ENCODE measurements around the gene ATP6V1C2.
A peak's percentile ranks its signal among the peaks of the same experiment; 100 is the strongest.

ATP6V1C2 gene

DNA sequence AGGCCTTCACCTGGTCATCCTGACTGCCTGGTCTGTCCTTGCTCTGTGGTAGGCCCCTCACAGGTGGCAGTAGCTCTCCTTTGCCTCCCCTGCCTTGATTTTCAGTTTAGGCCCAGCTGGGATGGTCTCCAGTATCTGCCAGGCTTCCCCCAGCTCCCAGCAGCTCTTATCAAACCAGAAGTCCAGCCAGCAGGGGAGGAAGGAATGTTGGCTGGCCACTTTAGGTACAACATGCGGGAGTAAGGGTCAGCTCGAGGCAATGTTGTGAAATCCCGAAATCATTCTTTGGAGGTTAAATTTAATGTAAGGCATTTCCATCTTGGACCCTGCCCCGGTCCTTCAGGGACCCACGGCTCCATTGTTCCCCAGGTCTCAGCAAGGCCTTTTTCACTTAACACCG lies 16.8 kb downstream of the ATP6V1C2 start:
- no peaks in the 10 kb centered on the region for H3K27me3 ChIP-seq (ENCODE audit: insufficient read depth, poor library complexity, severe bottlenecking)
- H3K4me3 ChIP-seq (ENCODE audit: severe bottlenecking), result no peak overlapping the region
- H3K27ac ChIP-seq (ENCODE audit: poor library complexity, severe bottlenecking), result no peak overlapping the region
- no peaks in the 10 kb centered on the region for H3K4me1 ChIP-seq (ENCODE audit: insufficient read depth, poor library complexity, severe bottlenecking)
- ATAC-seq (ENCODE audit: low read depth) (no peak), DNase-seq (ENCODE audit: low spot score) (no peak)
- no peaks in the 10 kb centered on the region for H3K36me3 ChIP-seq (ENCODE audit: low read depth)
- no peaks in the 10 kb centered on the region for H3K9me3 ChIP-seq (ENCODE audit: severe bottlenecking)
- TF ChIP-seq, protein P1, sequence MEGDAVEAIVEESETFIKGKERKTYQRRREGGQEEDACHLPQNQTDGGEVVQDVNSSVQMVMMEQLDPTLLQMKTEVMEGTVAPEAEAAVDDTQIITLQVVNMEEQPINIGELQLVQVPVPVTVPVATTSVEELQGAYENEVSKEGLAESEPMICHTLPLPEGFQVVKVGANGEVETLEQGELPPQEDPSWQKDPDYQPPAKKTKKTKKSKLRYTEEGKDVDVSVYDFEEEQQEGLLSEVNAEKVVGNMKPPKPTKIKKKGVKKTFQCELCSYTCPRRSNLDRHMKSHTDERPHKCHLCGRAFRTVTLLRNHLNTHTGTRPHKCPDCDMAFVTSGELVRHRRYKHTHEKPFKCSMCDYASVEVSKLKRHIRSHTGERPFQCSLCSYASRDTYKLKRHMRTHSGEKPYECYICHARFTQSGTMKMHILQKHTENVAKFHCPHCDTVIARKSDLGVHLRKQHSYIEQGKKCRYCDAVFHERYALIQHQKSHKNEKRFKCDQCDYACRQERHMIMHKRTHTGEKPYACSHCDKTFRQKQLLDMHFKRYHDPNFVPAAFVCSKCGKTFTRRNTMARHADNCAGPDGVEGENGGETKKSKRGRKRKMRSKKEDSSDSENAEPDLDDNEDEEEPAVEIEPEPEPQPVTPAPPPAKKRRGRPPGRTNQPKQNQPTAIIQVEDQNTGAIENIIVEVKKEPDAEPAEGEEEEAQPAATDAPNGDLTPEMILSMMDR (IDR thresholded peaks at IDR 0.05; ENCODE audit: poor library complexity, severe bottlenecking), result no peak

DNA sequence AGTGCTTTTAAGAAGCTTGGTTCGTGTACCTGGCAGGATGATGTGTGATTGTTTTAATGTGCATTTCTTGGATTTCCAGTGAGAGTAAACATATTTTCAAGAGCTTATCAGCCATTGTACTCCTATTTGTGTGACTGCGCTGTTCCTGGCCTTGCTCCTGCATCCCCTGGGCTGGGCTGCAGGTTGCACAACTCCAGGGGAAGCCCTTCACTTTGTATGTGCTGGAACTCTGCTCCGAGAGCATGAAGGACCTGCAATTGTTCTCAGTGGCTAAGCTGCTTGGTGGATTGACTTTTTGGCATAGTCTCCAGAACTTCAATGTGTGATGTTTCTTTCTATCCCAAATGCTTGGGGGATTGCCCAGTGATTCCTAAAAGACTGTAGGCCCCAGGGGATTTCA lies 18.8 kb downstream of the ATP6V1C2 start:
- H3K27me3 ChIP-seq (ENCODE audit: insufficient read depth, poor library complexity, severe bottlenecking), result no peaks in the 10 kb centered on the region
- DNase-seq (ENCODE audit: low spot score) (no peak), ATAC-seq (ENCODE audit: low read depth) (no peak)
- H3K4me3 ChIP-seq (ENCODE audit: severe bottlenecking), result no peak overlapping the region
- H3K36me3 ChIP-seq (ENCODE audit: low read depth), result no peaks in the 10 kb centered on the region
- TF ChIP-seq, protein P1 (IDR thresholded peaks at IDR 0.05; ENCODE audit: poor library complexity, severe bottlenecking), result no peak
- no peaks in the 10 kb centered on the region for H3K4me1 ChIP-seq (ENCODE audit: insufficient read depth, poor library complexity, severe bottlenecking)
- no peaks in the 10 kb centered on the region for H3K9me3 ChIP-seq (ENCODE audit: severe bottlenecking)
- no peak overlapping the region for H3K27ac ChIP-seq (ENCODE audit: poor library complexity, severe bottlenecking)

DNA sequence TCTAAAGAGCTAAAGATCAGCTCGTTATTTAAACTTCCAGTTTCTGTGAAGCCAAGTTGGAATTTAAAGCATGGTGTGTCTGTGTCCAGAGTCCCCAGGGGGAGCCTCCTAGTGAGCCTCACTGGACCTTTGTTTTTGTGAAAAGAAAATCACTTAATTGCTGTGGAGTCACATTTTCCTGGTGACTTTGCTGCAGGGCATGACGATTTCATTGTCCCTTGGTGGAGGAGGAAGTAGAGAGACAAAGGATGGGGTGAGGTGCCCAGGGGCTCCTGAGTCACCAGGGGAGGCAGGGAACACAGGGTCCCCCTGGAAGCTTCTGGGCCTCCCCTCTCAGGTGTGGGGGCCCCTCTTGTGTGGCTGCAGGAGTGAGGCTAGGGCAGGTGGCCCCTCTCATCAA lies 19.7 kb downstream of the ATP6V1C2 start:
- ATAC-seq (ENCODE audit: low read depth) (no peak), DNase-seq (ENCODE audit: low spot score) (no peak)
- H3K27ac ChIP-seq (ENCODE audit: poor library complexity, severe bottlenecking), result no peak overlapping the region
- H3K27me3 ChIP-seq (ENCODE audit: insufficient read depth, poor library complexity, severe bottlenecking), result no peaks in the 10 kb centered on the region
- no peaks in the 10 kb centered on the region for H3K9me3 ChIP-seq (ENCODE audit: severe bottlenecking)
- TF ChIP-seq, protein P1 (IDR thresholded peaks at IDR 0.05; ENCODE audit: poor library complexity, severe bottlenecking), result no peak
- no peak overlapping the region for H3K4me3 ChIP-seq (ENCODE audit: severe bottlenecking)
- H3K36me3 ChIP-seq (ENCODE audit: low read depth), result no peaks in the 10 kb centered on the region
- H3K4me1 ChIP-seq (ENCODE audit: insufficient read depth, poor library complexity, severe bottlenecking), result no peaks in the 10 kb centered on the region

DNA sequence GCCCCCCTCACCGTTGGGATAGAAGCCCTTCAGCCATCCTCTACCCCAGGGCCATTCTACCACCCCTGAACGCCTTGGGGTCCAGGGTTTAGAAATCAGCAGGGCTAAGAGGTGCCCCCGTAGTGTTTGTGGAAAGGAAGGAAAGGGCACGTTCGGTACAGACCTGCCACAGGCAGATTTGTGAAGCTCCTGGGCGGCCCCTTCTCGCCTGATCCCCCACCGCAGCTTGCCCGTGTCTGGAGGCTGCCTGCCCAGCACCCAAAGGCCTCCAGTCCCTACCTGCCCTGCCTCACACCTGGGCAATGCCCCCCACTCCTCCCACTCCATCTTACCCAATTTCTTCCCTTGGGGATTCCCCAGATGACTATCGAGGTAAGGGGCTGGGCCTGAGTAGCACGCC lies 21.2 kb downstream of the ATP6V1C2 start:
- no peaks in the 10 kb centered on the region for H3K36me3 ChIP-seq (ENCODE audit: low read depth)
- TF ChIP-seq, protein P1 (IDR thresholded peaks at IDR 0.05; ENCODE audit: poor library complexity, severe bottlenecking), result no peak
- no peaks in the 10 kb centered on the region for H3K4me1 ChIP-seq (ENCODE audit: insufficient read depth, poor library complexity, severe bottlenecking)
- no peak overlapping the region for H3K4me3 ChIP-seq (ENCODE audit: severe bottlenecking)
- DNase-seq (ENCODE audit: low spot score) (no peak), ATAC-seq (ENCODE audit: low read depth) (no peak)
- no peaks in the 10 kb centered on the region for H3K9me3 ChIP-seq (ENCODE audit: severe bottlenecking)
- H3K27me3 ChIP-seq (ENCODE audit: insufficient read depth, poor library complexity, severe bottlenecking), result no peaks in the 10 kb centered on the region
- H3K27ac ChIP-seq (ENCODE audit: poor library complexity, severe bottlenecking), result no peak overlapping the region

DNA sequence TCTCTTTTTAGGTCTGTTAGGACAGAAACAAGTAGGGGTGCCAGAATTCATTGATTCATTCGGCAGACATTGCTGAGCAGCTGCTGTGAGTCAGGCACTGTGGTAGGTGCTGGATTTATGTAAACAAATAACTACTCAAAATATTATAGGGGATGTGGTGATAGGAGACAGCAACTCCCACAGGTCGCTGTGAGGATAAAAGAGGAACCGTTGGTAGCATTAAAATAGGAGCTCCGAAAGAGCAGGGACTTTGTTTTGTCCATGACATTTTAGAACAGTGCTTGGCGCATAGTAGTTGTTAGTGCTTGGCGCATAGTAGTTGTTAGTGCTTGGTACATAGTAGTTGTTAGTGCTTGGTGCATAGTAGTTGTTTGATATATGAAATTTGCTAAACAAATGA lies 29.2 kb downstream of the ATP6V1C2 start:
- TF ChIP-seq, protein P1 (IDR thresholded peaks at IDR 0.05; ENCODE audit: poor library complexity, severe bottlenecking), result no peak
- ATAC-seq (ENCODE audit: low read depth), result 0 out of 3 replicates have a peak, but pooled peaks have one; percentile 33
- no peaks in the 10 kb centered on the region for H3K27me3 ChIP-seq (ENCODE audit: insufficient read depth, poor library complexity, severe bottlenecking)
- DNase-seq (ENCODE audit: low spot score), result no peak
- no peaks in the 10 kb centered on the region for H3K9me3 ChIP-seq (ENCODE audit: severe bottlenecking)
- H3K36me3 ChIP-seq (ENCODE audit: low read depth), result no peaks in the 10 kb centered on the region
- no peaks in the 10 kb centered on the region for H3K4me1 ChIP-seq (ENCODE audit: insufficient read depth, poor library complexity, severe bottlenecking)
- H3K4me3 ChIP-seq (ENCODE audit: severe bottlenecking), result no peak overlapping the region
- no peak overlapping the region for H3K27ac ChIP-seq (ENCODE audit: poor library complexity, severe bottlenecking)
